NCI-H128 (cell line): ENCODE data around the gene NFASC.

Source experiments
- DNase-seq: peaks from one replicate; lab custom pipeline; 2025; ENCODE audit not compliant: unreplicated experiment; lab: John Stamatoyannopoulos, UW

The NFASC gene

DNA sequence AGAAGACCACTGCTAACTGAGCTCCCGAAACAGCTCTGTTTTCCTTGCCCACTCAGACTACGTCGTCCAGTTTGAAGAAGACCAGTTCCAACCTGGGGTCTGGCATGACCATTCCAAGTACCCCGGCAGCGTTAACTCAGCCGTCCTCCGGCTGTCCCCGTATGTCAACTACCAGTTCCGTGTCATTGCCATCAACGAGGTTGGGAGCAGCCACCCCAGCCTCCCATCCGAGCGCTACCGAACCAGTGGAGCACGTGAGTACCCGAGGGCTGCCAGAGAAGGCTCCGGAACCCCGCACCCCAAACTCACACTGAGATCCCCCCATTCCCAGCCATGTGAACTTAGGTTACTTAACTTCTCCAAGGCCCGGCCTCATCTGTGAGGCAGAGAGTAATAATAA, 108.6 kb downstream of the NFASC start:
- no peak for DNase-seq

DNA sequence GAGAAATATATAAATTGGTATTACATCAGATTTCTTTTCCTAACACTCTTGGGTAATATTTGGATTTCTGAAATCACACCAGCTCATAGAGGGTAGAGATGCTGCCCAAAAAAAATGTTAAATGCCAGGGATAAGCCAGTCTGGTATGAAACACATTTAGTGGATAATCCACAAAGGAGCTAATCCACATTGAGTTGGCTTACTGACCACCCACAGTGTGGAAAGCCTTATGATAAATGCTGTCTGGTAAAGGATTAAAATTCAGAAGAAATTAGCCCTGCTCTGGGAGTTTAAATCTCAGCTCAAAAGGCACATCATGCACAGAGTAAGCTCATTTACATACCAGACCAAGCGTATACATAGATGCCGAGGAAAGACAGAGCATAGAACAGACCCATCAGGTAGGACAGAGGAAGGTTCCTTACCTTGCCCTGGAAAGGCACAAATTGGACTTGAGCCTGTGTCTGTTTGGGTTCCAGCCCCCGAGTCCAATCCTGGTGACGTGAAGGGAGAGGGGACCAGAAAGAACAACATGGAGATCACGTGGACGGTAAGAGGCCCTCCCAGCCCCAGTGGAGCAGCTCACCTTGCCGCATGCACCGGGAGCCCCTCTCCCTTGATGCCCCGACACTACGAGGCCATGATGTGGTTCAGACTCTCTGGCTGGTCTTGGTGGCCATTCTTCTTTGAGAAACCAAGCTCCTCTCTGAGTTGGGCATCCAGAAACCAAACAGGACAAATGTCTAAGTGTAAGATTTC, 109.4 kb downstream of the NFASC start:
- no peak for DNase-seq

DNA sequence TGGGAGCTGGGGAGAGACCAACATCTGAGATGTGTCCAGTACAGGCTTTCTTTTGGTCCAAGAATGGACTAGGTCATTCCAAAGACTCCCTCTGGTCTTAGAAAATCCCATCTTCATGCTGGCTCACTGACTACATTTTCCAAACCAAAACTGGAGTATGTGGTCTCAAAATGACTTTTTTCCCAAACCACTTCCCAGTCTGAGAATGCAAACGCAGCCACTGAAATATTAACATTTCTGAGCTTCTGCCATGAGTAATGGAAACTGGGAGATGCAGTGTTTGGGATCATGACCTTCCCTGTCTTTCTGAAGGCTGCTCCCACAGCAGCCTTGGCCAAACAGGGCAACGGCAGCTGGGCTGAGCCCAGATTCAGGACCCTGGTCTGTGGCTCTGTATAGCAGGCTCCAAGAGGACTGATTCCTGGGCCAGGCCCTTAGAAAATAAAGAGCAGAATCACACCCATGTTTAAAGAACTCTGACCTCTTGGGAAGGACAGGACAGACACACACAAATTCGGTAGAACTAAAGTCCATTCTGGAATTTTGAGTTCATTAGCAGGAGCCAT, 110.3 kb downstream of the NFASC start:
- no peak for DNase-seq

DNA sequence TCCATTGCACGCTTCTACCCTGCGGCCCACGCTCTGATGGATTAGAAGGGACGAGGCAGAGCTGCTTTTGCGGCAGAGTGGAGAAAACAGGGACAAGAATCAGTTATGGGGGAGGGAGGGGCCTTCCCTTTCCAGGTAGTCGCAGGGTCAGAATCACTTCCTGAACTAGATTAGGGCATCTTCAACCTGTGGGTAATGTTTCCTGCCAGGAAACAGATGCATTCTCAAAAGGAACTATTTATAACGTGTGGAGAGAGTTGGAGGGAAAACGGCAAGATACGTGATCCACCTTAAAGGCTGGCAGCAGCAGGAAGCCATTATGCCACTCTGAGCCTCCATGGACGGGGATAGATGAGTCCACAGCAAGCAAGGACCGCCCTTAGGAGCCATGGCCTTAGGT, 112.5 kb downstream of the NFASC start:
- DNase-seq, result no peak

DNA sequence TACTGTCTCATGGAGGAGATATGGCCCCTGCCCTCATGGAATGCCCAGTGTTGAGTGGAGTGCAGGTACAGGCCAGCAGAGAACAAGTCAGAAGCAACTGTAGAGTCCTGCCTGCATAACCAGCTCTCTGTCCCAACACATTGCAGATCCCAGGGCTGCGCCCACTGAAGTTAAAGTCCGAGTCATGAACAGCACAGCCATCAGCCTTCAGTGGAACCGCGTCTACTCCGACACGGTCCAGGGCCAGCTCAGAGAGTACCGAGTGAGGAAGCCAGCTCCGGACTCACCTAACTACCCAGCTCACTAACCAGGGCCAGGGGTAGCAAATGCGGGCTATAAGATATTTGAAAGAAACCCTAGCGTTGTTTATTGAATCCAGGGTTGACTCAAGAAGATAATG, 113.2 kb downstream of the NFASC start:
- no peak for DNase-seq

DNA sequence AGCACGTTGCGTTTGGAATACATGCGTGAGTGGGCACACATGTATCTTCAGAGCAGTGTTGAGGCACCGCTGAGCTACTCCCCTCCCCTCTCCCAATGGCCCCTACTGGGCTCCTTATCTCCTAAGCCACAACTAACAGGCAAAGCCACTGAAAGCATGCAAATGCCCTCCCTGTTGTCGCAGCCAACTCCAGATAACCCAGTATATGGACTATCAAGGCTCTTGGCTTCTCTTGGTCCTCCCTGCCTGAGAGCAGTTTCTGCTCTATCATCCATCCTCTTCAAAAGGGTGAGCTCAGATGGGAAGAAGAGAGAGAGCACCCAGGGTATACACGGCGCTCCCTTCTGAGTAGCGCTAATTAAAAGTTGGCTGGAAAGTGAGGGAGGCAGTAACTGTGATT, 113.8 kb downstream of the NFASC start:
- no peak for DNase-seq

DNA sequence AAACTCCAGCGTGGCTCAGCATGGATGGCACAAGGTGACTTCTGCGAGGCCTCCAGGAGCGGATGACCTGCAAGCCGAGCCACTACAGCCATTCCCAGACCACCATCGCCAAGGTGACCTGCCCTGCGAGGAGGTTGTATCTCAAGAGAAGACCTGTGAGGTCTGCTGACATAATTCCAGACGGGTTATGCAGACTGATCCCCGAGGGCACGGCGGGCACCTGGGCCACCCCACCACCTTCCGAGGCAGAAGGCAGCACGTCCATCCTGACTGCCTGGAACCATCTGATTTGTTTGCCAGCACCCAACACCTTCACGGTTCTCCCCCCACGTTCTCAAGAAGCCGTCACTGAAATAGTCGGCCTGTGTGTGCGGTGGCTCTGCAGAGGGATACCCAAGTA, 115.5 kb downstream of the NFASC start:
- no peak for DNase-seq

DNA sequence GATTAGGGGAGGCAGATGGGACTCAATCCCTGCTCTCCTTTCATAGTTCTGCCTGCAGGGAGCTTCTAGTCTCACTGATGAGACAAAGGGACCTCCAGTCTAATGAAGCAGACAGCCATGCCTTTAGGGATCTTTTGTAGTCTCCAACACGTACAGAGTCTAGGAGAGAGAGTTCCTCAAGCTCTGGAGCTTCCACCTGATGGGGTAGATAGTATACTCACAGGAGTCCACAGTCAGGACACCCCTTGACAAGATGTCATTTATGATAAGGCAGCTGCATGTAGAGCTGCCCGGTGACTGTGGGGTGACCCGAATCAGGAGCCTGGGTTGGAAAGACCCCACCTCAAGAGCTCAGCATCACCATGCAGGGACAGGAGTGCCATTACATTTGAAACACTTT, 117.0 kb downstream of the NFASC start:
- DNase-seq, result no peak

DNA sequence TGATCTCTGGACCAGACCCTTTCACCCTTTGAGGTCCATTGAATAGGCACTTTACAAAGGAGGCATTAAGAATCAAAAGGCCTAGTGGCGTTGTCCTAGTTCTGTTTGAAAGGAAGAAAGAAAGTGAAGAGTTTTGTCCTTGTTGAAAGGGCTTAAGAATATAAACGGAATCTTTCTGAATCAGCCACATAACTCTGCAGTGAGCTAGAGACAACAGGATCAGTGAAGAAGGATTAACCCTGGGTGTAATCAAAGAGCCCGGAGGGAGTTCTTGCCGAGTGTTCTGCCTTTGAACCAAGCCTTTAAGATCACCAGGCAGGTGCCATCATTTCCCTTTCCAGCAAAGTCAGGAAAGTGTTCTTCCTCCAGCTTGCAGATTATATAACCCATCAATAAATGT, 117.5 kb downstream of the NFASC start:
- DNase-seq, result no peak

DNA sequence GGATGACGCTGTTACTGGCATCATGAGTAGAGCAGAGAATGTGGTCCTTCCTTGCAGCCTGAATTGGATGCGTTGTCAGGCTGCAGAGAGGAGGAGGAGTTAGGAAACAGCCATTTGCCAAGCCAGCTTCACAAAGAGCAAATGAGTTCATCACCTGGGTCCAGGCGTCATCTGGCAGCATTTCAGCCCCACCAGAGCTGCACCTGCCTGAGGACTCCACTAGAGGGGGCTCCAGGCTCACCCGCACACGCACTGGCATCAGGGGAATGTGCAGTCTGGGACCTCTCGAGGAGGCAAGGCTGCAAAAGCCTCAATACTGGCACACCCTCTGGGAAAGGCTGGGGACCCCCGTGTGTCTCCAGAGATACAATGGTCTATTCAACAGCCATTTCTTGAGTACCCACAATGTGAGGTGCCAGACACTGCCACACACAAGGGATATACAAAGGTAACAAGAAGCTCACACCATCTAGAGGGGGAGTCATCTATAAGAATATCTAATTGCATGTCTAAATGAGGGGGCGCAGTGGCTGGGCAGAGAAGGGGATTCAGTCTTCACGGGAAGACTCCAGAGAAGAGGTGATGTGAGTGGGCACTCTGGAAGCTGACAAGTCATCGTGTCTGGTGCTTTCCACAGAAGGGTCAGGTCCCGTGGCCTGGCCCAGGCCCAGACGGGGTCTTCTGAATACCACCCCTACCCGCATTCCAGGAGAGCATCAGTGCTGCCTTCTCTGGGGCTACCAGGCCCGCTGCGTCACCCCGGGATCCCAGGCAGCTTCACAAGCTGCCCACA, 118.8 kb downstream of the NFASC start:
- peak; percentile 66 for DNase-seq

DNA sequence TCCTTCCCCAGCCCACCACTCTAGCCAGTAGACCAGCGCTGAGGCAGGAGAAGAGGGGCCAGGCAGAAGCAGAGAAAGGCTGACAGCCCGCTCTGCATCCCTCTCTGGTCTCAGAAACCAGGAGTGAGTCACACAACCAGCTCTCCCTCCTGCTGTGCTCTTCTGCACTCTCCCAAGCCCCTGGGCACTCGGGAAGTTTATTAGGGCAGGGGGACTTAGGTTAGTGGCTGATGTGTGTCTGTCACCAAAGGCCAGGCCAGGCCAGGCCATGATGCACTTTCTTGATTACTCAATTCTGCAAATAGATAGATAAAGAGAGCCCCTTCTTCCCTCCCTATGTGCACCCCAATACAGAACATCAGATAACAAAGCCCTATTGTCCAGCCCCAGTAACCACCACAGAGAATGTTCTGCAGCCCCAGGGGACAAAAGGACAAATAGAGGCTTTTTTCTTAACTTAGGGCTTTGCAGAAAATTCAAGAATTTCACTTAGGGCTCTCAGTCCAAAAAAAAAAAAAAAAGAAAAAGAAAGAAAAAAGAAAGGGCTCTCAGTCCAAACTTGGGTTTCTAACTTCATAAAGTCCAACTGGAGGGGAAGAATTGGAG, 119.5 kb downstream of the NFASC start:
- no peak for DNase-seq

DNA sequence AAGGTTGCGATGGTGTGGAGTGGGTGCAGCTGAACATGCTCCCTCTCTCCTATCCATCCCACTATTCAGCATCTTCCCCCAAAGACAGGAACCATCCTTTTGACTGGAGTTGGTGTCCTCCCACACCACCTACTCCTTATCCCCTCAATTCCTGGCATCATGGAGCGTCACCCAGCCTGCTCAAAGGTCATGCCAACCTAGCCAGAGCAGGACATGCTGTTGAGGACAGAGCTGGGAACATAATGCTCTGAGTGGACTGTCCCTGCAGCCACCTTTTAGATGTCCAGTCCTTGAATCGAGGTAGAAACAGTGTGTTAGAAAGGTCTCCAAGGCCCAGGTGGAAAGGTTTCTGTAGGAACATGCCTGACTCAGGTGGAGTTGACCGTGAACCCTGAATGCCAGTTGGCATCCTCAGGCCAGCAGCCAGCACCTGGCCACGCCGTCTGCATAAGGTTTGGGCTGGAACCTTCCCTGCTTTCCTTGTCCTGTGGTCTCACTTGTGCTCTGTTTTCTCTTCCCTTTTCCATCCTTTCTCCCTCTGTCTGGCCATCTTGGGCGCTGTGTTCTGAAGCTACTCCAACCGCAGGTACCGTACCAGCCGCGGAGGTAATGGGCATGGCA, 120.2 kb downstream of the NFASC start:
- no peak for DNase-seq

DNA sequence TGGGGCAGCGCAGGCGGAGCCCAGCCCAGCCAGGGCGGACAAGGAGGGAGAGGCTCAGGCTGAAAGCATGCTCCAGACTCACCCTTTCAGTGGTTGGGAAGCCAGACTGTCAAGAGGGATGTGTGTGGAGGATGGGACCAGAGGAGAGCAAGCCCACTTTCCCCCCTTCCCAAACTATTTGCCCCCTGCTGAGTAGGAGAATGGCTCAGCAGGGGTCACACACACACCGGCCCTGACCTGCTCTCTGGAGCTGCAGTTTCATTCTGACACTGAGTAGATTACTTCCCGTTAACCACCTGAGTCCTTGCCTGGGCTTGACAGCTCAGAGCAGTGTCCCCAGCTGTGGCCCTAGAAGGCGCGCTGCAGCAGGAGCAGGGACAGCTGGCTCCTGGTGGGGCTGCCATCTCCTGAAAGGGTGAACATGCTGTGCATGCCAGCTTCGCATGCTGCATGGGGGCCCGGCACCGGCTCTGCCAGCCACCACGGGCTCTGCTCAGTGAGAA, 120.7 kb downstream of the NFASC start:
- no peak for DNase-seq

DNA sequence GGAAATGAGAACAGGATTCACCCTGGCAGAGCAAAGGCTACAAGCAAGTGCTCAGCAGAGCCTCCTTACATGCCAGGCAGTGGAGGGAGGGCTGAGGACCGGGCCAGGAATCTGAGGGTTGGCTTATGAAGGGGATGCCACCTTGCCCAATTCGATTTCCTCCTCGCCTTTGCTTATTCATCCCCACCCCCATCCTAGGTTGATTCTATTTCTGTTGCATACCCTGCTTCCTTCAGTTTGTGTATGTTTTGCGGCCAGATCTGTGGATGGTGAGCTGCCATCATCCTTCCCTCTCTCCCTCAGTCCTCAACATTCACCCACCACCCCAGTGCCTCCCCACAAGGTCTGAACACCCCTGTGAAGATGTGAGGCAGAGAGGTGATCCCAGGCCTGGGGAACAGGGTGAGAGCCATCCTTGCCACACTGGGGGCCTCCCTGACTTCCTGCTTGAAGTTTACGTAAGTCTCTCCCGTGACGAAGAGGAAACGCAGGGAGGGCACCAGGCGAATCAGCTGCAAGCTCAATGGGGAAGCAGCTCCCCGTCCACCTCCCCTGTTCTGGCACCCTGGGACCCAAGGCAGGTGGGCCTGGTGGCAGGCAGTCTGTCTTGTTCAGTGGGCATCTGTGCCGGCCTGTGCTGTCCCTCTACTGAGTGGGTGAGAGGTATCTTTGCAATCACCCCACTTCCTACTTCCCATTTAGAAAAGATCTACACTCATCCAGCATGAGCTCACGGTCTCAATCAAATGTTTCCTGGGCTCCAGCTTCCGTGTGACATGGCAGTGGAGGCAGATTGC, 121.7 kb downstream of the NFASC start:
- no peak for DNase-seq

DNA sequence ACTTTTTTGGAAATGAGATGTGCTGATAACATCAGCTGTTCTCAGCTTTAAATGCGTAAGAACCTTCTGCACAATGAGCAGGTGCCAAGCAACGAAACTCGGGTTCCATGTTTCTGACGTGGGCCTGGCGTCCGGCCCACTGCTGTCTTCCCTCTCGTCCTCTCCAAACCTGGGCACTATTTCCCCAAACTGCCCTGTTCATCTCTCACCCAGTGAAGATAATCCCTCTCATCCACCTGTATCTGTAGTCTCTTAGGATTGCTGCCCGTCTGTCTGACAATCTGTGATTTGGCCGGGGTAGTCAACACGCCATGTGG, 122.3 kb downstream of the NFASC start:
- DNase-seq, result no peak

DNA sequence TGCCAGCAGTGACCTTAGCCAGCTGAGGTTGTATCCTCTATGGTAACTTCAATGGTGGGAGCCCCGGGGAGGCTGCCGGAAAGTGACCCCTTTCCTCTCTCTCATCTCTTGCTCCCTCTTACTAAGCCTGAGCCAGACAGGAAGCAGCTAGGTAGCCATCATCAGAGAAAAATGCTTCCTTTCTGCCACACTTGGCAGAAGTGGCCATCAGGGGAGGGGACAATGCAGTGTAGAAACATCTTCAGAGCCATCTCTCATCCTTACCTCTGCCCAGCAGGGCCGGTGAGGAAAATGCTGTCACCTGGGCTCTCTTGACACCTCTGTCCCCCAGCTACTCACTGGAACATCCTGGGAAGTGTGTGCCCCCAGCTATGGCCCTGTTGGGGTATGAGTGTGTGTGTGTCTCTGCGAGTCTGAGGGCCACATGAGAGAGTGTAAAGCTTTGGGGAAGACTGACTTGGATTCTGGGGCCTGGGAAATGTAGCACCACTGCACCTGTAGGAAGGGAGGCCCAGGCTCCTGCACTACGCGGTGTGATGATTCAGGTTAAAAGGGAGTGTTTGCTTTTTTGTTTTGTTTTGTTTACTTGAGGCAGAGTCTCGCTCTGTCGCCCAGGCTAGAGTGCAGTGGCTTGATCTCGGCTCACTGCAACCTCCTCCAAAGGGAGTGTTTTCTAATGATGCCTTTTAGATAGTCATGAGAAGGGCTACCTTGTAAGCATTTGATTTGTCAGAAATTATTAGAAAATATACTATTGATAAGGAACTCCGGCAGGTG, 123.6 kb downstream of the NFASC start:
- no peak for DNase-seq

DNA sequence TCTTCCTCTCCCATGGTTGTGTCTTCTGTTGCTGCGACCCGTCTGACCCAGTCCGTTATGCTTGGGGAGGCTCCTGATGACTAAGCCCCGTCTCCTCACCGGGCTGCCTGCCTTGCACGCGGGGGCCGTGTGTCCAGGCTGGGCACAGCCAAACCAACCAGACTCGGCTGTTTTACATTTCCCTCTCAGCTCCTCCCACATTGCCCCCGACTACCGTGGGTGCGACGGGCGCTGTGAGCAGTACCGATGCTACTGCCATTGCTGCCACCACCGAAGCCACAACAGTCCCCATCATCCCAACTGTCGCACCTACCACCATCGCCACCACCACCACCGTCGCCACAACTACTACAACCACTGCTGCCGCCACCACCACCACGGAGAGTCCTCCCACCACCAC, 126.3 kb downstream of the NFASC start:
- no peak for DNase-seq

DNA sequence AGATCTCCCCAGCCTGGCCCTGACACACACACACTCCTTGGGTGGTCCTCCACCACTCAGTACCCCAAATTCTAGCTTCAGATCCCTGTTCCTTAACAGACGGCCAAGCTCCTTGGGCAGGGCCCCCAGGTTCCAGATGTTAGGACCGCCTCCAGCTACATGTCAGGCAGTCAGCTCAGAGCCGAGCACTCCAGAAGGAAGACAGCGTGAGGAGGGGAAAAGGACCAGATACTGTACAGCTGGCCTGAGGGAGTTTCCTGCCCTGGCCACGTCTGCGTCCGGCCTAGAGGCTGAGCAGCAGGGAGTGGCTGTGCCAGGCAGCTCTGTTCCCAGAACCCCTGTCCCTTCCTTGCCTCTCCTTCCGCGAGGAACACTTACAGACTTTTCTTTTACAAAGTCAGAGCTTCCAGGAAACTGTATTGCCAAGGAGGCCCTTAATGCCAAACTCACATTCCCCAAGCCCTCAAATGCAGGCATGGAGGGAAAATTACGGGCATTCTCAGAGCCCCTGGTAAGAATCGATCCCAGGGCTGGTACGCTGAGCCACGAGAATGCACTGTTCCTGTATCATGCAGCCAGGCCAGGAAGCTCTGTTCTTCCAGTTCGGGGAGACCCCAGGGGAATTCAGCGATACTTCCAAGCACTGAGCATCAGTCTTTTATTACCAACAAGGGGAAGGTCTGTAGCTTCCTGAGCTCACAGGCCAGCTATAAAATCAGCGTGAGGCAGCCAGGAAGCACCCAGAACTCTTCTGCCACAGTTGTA, 127.1 kb downstream of the NFASC start:
- DNase-seq, result no peak

DNA sequence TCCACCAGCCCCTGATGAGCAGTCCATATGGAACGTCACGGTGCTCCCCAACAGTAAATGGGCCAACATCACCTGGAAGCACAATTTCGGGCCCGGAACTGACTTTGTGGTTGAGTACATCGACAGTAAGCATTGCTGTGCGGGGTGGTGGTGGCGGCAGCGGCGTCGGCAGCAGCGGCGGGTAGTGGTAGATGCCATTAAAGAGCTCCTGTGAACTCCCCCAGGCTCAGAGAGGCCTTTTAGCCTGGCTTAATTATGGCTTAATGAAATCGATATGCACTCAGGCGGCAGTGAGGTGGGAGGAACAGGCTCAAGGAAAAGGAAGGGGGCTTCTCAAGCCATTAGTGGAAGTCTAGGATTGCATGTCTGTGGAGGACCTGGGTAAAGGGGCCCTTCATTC, 130.5 kb downstream of the NFASC start:
- DNase-seq, result no peak
